ENCODE data around the gene TUBGCP2.

Gene TUBGCP2

GRCh38 chr10:133279326-133280226, 29.1 kb downstream of the TUBGCP2 start:
- peaks cover 31% of the 10 kb centered on the region for H3K36me3 ChIP-seq (replicated peaks)
- H3K4me3 ChIP-seq (ENCODE audit: low read depth, low read length): no peak overlapping the region
- H3K27me3 ChIP-seq (replicated peaks): peaks cover 2% of the 10 kb centered on the region
- in situ Hi-C loops (cut with HindIII; ENCODE audit: low pct_ligation_motif_present, low sequenced_read_pairs): no loop called here
- TF ChIP-seq, protein P1, sequence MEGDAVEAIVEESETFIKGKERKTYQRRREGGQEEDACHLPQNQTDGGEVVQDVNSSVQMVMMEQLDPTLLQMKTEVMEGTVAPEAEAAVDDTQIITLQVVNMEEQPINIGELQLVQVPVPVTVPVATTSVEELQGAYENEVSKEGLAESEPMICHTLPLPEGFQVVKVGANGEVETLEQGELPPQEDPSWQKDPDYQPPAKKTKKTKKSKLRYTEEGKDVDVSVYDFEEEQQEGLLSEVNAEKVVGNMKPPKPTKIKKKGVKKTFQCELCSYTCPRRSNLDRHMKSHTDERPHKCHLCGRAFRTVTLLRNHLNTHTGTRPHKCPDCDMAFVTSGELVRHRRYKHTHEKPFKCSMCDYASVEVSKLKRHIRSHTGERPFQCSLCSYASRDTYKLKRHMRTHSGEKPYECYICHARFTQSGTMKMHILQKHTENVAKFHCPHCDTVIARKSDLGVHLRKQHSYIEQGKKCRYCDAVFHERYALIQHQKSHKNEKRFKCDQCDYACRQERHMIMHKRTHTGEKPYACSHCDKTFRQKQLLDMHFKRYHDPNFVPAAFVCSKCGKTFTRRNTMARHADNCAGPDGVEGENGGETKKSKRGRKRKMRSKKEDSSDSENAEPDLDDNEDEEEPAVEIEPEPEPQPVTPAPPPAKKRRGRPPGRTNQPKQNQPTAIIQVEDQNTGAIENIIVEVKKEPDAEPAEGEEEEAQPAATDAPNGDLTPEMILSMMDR (IDR thresholded peaks at IDR 0.05; ENCODE audit: low read depth, low read length, missing control alignments): no peak
- DNase-seq: no peak
- H3K27ac ChIP-seq: no peak overlapping the region

- Histone ChIP-seq H3K36me3 (replicated peaks) (peaks cover 24% of the 10 kb centered on the region), H3K27ac (peak overlapping the region; percentile 29), H3K4me3 (ENCODE audit: low read depth, low read length) (no peak overlapping the region), H3K27me3 (replicated peaks) (peaks cover 2% of the 10 kb centered on the region)
- TF ChIP-seq, protein P1 (IDR thresholded peaks at IDR 0.05; ENCODE audit: low read depth, low read length, missing control alignments): no peak
- in situ Hi-C loops (cut with HindIII; ENCODE audit: low pct_ligation_motif_present, low sequenced_read_pairs): no loop called here
- peak; percentile 42 for DNase-seq
These were observed 30.0 kb downstream of the TUBGCP2 start for GRCh38 chr10:133278577-133279265.

DNA sequence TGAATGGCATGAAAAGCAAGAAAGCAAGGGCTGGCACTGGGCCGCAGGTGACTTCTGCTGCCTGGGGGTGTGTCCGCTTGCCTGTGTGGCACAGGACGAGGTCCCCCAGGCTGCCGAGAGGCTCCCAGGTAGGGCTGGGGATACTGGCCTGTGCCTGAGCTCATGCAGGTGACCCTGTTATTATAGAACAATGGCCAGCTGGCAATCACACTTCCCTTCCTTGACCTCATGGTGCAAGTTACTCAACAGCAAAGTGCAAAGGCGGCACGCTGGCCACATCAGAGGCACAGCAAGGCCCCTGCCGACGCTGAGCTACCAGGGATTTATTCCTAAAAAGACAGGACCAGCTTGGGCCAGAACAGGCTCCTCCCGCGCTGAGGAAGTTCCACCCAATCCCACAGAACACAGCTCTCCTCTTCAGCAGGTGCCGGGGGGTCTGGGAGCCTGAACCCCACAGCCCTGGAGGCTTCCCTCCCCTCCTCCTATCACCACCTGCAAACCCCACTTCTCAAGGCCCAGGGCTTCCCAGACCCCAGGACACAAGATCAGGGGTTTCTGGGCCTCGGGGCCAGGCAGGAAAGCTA, 30.6 kb downstream of the TUBGCP2 start:
- TF ChIP-seq, protein P1 (IDR thresholded peaks at IDR 0.05; ENCODE audit: low read depth, low read length, missing control alignments): no peak
- in situ Hi-C loops (cut with HindIII; ENCODE audit: low pct_ligation_motif_present, low sequenced_read_pairs): no loop called here

DNA sequence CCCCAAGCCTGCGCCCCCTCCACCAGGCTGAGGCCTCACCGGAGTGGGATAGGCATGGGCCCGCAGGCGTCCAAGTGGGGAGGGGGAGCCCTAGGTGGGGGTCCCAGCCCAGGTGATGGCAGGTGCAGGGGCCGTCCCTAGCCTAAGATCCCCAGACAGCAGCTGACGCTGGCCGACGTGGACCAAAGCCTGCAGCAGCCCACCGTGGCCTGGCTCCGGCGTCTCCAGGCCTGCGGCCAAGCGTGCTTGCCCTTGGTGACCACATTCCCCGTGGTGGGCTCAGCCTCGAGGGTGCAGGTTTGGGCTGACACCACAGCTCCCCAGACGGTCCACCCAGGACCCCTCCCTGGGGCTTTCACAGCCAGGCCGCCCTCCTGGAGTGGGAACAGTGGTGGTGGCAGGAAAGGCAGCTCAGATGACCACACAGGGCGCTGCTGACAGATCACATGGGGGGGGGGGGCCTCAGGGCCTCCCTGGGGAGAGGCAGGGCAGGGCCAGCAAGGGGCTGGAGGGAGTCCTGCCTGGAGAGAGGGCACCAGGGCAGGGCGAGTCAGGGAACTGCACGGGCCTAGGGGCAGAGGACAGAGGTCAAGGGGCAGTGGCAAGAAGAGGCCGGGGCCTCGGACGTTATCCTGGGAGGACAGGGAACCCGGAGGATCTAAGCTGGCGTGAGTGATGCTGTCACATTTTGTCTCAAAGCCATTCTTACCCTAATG, 31.2 kb downstream of the TUBGCP2 start:
- DNase-seq: no peak
- in situ Hi-C loops (cut with HindIII; ENCODE audit: low pct_ligation_motif_present, low sequenced_read_pairs): no loop called here
- H3K27ac ChIP-seq: no peak overlapping the region
- H3K4me3 ChIP-seq (ENCODE audit: low read depth, low read length): no peak overlapping the region
- H3K27me3 ChIP-seq (replicated peaks): peaks cover 2% of the 10 kb centered on the region
- TF ChIP-seq, protein P1 (IDR thresholded peaks at IDR 0.05; ENCODE audit: low read depth, low read length, missing control alignments): no peak
- peaks cover 13% of the 10 kb centered on the region for H3K36me3 ChIP-seq (replicated peaks)

More for the DNA sequence above, 30.6 kb downstream of the TUBGCP2 start:
- H3K27ac ChIP-seq: no peak overlapping the region
- no peak for DNase-seq
- no peak overlapping the region for H3K4me3 ChIP-seq (ENCODE audit: low read depth, low read length)
- peaks cover 19% of the 10 kb centered on the region for H3K36me3 ChIP-seq (replicated peaks)
- peaks cover 2% of the 10 kb centered on the region for H3K27me3 ChIP-seq (replicated peaks)

DNA sequence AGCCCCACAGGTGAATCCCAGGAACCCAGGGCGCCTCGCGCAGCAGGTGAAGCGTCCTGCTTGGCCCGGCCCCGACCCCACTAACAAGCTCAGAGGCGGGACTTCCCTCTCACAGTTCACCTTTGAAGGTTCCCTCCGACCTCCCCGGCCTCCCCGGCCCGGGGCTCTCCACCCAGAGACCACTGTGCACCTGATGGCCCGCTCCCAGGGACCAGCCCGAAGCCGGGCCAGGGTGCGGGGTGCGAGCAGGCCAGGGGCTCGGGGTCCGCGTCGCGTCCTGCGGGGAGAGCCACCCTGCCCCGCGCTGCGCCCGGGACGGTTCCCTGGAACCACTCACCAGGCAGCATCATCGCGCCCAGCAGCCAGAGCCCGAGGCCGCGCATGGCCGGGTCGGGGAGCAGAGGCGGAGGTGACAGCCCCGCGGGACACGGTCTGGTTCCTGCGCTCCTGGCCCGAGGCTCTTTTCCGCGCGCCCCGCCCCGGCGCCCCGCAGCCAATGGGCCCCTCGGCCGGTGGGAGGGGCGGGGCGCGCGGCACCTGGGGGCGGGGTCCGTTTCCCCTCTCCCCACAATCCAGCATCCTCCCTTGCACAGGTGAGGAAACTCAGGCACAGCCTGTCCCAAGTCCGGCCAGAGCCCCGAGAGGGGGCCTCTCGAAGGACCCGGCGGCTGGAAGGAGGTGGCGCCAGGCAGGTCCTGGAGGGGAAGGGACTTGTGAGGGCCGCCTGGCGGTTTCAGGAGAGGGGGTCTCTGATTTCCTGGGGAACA, 32.1 kb downstream of the TUBGCP2 start, which contains the start of gene ADAM8:
ADAM8 (minus strand) TSS at position 434 of the 767 bp plus-strand sequence; CDS start at position 383, 51 bp downstream.
- Histone ChIP-seq H3K36me3 (replicated peaks) (peaks cover 7% of the 10 kb centered on the region), H3K27ac (no peak within 1 kb of the TSS), H3K4me3 (ENCODE audit: low read depth, low read length) (no peak within 1 kb of the TSS), H3K27me3 (replicated peaks) (peaks cover 2% of the 10 kb centered on the region)
- DNase-seq: no peak
- in situ Hi-C loops (cut with HindIII; ENCODE audit: low pct_ligation_motif_present, low sequenced_read_pairs): no loop called here
- TF ChIP-seq, protein P1 (IDR thresholded peaks at IDR 0.05; ENCODE audit: low read depth, low read length, missing control alignments): no peak

All from brain microvascular endothelial cell (primary cell).